Hematopoietic multipotent progenitor cell treated with erythropoietin and hydrocortisone succinate and interleukin-3 and kit ligand, for 4 days (in vitro differentiated cells): ENCODE data around the gene TRIM69.
A peak's percentile ranks its signal among the peaks of the same experiment; 100 is the strongest.
"Not testable (repeated sequence)": the region's sequence is repeated elsewhere in the genome, so short reads cannot be mapped to it uniquely, and the experiment has no call there.

Experiments
- DNase-seq: peaks from one replicate; pipeline ENCODE4 v3.0.0-alpha.2; 2015

Gene TRIM69

GRCh38 chr15:44753345-44753744, 17.0 kb downstream of the TRIM69 start:
- no peak for DNase-seq

DNA sequence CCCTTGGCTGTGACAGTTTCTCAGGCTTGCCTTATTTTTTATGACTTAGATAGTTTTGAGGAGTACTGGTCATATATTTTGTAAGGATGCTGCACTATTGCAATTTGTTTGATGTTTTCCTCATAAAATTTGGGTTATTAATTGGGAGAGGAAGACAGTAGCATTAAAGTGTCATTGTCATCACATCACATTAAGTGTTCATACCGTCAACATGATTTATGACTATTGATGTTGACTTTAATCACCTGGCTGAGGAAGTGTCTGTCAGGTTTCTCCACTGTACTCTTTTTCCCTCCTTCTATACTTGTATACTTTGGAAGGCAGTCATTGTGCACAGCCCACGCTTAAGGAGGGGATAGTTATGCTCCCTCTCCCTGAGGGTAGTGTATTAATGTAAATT, 26.9 kb downstream of the TRIM69 start:
- no peak for DNase-seq

DNA sequence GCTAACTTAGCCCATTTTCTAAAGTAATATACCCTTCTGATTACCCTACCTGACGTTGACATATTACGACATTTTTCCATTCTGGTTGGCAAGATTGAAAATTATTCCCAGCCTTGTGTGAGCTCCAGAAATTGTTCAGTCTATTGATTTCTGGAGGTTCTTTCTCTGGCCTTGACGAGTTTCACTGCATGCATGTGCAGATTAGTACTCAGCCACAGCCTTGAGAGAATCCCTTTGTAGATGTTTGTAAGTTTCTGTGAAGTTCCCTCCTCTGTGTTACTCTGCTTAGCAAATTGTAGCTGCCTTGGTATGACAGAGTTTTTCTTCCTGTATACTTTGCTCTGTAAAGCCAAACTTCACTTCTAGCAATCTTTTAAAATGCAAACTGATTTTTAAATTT, 27.5 kb downstream of the TRIM69 start:
- DNase-seq = no peak

DNA sequence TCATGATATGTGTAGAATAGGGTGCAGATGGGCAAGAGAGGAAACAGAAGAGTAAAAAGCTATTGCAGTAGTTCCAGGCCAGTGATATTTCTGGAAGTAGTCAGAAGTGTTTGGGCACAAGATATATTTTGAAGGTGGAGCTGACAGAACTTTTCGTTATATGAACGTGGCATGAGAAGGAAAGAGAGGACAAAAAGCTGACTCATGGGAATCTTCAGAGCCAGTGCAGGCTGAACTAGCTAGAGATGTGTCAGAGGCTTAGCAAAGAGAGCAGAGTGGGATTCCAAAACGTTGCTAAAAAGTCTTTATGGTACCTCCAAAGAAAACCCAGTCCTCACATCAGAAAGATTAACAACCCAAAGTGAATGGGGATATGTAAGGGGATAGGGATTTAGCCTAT, 28.7 kb downstream of the TRIM69 start:
- no peak for DNase-seq

- DNase-seq = no peak
Observed at GRCh38 chr15:44769521-44769920, 33.2 kb downstream of the TRIM69 start.

DNA sequence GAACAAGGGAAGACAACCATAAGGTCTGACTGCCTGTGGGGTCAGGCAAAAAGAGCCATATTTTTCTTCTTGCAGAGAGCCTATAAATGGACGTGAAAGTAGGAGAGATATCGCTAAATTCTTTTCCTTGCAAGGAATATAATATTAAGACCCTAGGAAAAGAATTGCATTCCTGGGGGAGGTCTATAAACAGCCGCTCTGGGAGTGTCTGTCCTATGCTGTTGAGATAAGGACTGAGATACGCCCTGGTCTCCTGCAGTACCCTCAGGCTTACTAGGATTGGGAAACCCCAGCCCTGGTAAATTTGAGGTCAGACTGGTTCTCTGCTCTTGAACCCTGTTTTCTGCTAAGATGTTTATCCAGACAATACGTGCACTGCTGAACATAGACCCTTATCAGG, 34.4 kb downstream of the TRIM69 start:
- not testable (repeated sequence) for DNase-seq

GRCh38 chr15:44775953-44776352, 39.6 kb downstream of the TRIM69 start:
- peak; percentile 34 for DNase-seq

- no peak for DNase-seq
Observed at GRCh38 chr15:44779761-44780160, 43.4 kb downstream of the TRIM69 start.

DNA sequence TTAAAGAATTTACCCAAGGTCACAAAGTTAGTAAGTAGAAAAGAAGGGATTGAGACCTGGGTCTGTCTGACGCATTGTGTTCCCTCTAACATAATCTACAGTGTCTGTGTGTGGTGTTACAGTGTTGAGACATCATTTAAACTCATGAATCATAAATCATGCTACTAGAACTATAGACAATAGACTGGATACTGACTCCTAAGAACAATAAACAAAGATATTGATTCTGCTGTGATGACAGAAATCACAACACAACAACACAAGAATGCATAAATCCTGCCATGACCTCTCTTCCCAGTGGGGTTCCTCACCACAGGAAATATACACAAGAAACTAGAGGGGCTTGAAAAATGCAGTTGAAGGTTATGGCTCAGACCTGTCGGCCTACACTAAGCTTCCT, 44.3 kb downstream of the TRIM69 start:
- DNase-seq = no peak

GRCh38 chr15:44781128-44781810, 44.9 kb downstream of the TRIM69 start:
- DNase-seq = no peak

DNA sequence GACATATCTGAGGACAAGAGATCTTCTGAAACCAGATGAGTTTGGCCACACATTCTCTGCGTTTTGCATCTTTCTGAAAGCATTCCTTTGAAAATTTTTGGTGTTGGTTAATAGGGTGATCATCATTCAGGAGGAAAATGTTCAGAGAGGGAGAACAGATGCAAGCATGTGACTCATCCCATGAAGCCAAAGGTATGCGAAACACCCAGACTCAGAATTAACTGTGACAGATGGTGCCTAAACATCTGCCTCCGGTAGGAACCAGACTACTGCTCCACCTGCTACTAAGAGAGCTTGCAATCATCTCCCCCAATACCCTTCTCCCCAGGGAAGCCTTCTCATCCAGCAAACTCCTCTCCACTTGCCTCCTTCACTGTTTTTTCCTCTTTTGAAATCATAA, 46.2 kb downstream of the TRIM69 start:
- no peak for DNase-seq

- not testable (repeated sequence) for DNase-seq
Observed at GRCh38 chr15:44784918-44785274, 48.6 kb downstream of the TRIM69 start.

- peak; percentile 66 for DNase-seq
Observed at GRCh38 chr15:44788748-44789147, 52.4 kb downstream of the TRIM69 start.

- no peak for DNase-seq
Observed at GRCh38 chr15:44790215-44790614, 53.9 kb downstream of the TRIM69 start.

- DNase-seq = no peak
Observed at GRCh38 chr15:44790656-44791055, 54.3 kb downstream of the TRIM69 start.

GRCh38 chr15:44792715-44793114, 56.4 kb downstream of the TRIM69 start:
- peak; percentile 13 for DNase-seq

- DNase-seq = no peak
Observed at GRCh38 chr15:44794072-44794471, 57.7 kb downstream of the TRIM69 start.

DNA sequence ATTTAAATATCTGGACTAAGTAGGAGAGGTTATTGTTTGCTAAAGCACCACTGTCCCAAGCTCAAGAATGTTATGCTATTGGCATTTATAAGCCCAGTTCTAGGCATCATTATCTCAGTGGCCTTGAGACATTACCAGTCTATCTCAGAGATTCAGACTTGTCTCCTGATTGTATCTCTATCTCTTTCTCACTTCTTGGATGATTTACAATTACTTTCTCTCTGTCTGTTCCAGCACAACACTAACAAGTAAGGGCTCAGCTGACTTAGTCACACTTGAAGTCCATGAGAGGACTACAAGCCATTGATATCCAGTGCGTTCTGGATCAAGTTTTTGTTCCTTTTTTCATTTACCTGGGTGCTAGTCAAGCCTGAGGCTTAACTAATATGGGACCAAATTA, 60.2 kb downstream of the TRIM69 start:
- no peak for DNase-seq

DNA sequence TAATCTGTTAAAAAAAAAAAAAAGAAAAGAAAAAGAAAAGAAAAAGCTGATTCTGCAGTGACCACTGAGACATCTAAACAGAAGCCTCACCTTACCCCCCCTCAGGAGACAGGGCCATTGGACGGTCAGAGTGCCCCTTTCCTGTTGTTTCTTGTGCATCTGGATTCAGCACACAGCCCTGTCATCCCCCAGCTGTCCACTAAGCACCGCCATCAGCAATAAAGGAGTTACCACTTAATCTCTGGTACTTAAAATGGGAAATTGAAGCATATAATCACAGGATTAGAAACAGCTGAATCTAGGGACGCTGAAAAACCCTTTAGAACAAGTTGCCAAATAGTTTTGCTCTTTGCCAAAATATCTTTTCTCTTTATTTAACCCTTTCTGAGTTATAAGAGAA, 62.5 kb downstream of the TRIM69 start:
- peak; percentile 60 for DNase-seq

DNA sequence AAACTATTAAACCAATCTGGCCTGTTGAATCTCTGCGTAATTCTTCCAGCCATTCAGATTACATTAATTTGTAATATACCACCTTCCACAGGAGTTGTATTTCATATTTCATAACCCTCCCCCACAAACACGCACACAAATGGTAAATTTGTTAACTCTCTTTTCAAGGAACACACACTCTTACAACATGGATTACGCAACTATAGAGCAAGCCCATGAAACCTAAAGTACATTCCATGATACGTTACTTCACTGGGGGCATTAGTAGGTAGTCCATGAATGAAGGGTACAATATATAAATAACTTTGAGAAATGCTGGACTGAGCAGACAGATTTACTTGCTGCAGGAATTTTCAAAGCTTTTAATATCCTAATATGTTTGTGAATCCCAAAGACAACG, 65.0 kb downstream of the TRIM69 start:
- DNase-seq = peak; percentile 57

- DNase-seq = no peak
Observed at GRCh38 chr15:44801797-44802196, 65.5 kb downstream of the TRIM69 start.

GRCh38 chr15:44802336-44802735, 66.0 kb downstream of the TRIM69 start:
- peak; percentile 11 for DNase-seq

DNA sequence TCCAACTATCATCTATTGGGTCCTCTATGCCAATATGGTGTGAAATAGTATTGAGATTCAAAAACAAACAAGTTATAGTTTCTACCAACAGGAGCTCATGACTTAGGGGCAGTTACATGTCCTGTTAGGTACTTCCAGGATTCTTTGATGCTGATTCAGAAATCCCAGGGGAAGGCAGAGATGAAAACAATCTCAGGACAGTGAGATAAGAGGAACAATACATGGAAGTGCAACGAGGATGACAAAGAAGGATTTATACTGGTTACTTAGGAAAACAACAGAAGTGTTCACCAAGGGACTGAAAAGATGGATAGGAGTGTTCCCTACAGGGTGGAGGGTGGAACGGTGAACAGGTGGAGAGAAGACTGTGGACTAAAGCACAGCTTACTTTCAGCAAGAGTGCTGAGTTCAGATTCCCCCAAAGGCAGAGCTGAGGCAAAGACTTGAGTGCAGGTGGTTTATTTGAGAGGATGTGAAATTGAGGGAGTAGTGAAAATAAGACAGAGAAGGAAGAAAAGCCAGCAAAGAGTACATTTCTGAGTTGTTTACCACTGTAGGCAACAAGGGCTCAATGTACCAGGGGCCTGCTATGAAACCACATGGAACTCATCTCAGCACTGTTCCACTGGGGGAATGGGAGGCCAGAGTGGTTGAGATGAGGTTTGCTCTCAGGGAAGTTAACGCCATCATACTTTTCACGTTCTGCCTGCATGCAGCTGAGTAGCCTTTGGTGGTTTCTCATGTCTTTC, 68.1 kb downstream of the TRIM69 start:
- no peak for DNase-seq

- no peak for DNase-seq
Observed at GRCh38 chr15:44808557-44808956, 72.2 kb downstream of the TRIM69 start.

DNA sequence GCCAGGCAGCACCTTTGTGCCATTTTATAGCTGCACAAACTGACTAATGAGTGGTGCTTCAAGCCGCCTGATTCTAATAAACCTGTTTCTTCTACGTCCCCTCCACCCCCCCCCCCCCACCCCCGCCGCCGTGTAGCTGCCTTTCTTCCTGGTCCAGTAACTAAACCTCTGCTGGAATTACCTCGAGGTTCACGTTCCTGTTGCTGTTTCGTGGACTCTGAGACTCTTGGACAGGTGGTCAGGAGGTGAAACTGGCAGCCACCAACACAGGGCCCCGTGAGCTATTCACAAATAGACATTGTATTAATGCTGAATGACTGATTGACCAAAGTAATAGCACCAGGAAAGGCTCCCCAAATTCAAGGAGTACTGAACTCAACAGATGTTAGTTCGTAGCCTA, 73.9 kb downstream of the TRIM69 start:
- no peak for DNase-seq
